GM21528 (cell line): Measurements from ENCODE around the gene KIF3C.
"Not testable (repeated sequence)": the region's sequence is repeated elsewhere in the genome, so short reads cannot be mapped to it uniquely, and the experiment has no call there.

ENCODE experiments used
- ATAC-seq: cut with Tn5 transposase; IDR thresholded peaks from one replicate; pipeline ENCODE4 v1.9.1; 2021; ENCODE audit warnings: mild to moderate bottlenecking, moderate library complexity; ENCODE audit not compliant: unreplicated experiment, low FRiP score

The KIF3C gene

DNA sequence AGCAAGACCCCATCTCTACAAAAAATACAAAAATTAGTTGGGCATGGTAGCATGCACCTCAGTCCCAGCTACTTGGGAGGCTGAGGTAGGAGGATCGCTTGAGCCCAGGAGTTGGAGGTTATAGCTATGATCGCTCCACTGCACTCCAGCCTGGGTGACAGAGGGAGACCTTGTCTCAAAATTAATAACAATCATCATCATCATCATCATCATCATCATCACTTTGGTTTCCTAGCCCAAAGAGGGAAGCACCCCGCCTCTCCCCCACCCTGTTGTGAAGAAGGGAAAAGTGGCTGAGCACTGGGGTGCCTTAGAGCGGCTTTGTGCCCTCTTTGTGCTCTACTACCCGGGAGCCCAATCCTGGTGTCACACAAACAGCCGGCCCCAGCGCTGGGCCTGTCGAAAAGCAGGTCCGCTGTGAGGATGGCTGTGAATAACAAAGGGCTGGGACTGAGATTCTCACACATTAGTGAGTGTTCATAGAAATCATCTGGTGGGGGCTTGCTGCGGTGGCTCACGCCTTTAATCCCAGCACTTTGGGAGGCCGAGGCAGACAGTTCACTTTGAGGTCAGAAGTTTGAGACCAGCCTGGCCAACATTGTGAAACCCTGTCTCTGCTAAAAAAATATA, 61.4 kb downstream of the KIF3C start:
- ATAC-seq = no peak

DNA sequence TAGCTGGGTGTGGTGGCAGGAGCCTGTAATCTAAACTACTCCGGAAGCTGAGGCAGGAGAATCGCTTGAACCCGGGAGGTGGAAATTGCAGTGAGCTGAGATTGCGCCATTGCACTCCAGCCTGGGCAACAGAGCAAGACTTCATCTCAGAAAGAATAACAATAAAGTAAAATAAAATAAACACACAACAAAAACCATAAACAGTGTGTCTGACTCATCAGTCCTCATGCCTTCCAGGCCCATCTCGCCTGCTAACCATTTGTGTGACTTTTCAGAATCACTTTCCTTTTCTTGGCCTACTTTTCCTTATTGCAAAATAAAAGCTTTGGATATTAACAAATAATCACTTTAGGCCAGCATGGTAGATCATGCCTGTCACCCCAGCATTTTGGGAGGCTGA, 62.0 kb downstream of the KIF3C start:
- ATAC-seq = no peak

DNA sequence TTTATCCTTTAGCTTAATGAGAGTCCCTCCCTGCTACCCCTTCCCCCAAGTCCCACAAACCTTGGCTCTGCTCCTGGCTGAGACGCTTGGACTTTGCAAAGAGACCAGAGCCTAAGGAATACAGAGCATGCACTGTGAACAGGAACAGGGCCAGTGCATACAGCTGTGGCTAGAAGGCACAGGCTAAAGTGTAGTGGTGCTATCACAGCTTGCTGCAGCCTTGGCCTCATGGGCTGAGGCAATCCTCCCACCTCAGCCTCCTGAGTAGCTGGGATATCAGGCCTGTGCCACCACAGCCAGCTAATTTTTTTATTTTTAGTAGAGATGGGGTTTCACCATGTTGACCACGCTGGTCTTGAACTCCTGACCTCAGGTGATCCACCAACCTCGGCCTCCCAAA, 64.5 kb downstream of the KIF3C start:
- no peak for ATAC-seq

DNA sequence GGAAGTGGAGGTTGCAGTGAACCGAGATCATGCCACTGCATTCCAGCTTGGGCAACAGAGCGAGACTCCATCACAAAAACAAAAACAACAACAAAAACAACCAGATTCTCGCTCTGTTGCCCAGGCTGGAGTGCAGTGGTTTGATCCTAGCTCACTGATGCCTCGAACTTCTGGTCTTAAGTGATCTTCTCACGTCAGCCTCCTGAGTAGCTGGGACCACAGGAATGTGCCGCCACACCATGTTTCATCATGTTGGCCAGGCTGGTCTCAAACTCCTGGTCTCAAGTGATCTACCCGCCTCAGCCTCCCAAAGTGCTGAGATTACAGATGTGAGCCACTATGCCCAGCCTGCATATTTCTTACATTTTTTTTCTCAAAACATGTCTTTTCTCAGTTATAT, 64.9 kb downstream of the KIF3C start:
- ATAC-seq = not testable (repeated sequence)

DNA sequence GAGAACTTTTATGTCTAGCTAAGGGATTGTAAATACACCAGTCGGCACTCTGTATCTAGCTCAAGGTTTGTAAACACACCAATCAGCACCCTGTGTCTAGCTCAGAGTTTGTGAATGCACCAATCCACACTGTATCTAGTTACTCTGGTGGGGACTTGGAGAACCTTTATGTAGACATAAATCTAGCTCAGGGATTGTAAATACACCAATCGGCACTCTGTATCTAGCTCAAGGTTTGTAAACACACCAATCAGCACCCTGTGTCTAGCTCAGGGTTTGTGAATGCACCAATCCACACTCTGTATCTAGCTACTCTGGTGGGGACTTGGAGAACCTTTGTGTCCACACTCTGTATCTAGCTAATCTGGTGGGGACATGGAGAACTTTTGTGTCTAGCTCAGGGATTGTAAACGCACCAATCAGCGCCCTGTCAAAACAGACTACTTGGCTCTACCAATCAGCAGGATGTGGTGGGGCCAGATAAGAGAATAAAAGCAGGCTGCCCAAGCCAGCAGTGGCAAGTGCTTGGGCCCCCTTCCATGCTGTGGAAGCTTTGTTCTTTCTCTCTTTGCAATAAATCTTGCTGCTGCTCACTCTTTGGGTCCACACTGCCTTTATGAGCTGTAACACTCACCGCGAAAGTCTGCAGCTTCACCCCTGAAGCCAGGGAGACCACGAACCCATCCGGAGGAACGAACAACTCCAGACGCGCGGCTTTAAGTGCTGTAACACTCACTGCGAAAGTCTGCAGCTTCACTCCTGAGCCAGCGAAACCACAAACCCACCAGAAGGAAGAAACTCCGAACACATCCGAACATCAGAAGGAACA, 66.1 kb downstream of the KIF3C start:
- ATAC-seq = not testable (repeated sequence)

DNA sequence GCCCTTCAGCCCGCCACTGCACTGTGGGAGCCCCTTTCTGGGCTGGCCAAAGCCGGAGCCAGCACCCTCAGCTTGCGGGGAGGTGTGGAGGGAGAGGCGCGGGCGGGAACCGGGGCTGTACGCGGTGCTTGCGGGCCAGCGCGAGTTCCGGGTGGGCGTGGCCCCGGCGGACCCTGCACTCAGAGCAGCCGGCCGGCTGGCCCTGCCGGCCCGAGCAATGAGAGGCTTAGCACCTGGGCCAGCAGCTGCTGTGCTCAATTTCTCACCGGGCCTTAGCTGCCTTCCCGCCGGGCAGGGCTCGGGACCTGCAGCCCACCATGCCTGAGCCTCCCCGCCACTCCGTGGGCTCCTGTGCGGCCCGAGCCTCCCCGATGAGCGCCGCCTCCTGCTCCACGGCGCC, 66.9 kb downstream of the KIF3C start:
- not testable (repeated sequence) for ATAC-seq

DNA sequence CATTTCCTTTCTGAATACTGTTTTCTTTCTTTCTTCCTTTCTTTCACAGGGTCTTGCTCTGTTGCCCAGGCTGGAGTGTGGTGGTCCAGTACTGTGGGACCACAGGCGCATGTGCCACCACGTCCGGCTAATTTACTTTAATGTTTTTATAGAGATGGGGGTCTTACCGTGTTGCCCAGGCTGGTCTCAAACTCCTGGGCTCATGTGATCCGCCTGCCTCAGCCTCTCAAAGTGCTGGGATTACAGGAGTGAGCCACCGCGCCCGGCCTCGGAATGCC, 68.7 kb downstream of the KIF3C start:
- ATAC-seq = not testable (repeated sequence)

DNA sequence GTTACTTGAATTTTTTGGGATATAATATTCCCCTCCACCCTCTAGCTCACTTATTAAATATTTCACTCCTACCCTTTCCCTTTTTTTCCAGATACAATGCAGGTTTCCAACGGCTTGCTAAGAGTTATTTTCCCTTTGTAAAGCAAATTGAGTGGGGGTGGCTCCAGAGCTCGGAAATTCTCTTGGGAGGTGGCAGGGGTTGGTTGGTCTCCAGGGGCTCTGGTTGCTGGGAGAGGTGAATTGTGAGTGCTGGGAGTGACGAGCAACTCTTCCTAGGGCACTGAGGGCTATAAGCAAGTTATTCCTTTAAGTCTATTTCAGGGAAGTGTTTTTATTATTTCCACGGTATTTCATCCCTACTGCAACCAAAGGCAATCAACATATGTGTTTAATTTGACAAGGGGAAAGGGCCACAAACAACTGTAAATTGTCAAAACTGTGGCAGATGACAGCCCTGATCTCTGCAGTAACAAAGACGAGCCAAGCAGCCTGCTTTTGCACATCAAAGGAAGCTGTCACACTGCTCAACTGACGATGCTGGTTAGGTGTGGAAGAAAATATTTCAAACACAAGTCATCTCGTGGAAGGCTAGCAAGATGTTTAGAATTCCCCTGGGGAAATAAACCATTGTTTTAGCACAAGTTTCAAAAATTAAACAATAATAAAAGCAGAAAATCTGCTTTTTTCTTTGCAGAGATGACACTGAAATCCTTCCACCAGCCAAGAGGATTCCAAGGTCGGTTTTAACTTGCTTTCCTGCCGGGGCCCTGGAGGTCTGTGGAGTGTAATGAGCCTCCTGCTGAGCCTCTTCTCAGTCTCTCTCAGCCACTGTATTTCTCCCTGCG, 69.2 kb downstream of the KIF3C start:
- no peak for ATAC-seq

DNA sequence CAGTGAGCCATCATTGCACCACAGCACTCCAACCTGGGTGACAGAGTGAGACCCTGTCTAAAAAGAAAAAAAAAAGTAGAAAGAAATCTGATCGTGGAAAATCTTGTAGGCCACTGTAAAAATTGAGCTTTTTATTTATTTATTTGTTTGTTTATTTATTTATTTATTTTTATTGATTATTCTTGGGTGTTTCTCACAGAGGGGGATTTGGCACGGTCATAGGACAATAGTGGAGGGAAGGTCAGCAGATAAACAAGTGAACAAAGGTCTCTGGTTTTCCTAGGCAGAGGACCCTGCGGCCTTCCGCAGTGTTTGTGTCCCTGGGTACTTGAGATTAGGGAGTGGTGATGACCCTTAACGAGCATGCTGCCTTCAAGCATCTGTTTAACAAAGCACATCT, 72.7 kb downstream of the KIF3C start:
- not testable (repeated sequence) for ATAC-seq

DNA sequence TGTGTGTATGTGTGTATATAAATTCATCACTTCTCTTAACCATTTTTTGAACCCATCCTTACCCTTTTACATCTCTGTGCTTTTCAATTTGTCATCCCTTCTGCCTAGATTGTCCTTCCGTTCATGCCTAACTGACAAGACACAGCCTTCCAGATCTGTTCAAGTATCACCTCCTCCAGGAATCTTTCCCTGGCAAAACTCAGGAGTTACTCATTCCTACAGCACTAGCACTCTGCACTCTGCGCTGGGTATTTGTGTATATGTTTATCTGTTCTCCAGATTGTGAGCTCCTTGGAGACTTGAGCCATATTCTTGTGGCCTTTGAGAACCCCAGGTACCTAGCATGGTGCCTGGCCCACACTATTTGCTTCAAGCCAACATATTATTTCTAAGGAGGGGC, 77.2 kb downstream of the KIF3C start:
- no peak for ATAC-seq

DNA sequence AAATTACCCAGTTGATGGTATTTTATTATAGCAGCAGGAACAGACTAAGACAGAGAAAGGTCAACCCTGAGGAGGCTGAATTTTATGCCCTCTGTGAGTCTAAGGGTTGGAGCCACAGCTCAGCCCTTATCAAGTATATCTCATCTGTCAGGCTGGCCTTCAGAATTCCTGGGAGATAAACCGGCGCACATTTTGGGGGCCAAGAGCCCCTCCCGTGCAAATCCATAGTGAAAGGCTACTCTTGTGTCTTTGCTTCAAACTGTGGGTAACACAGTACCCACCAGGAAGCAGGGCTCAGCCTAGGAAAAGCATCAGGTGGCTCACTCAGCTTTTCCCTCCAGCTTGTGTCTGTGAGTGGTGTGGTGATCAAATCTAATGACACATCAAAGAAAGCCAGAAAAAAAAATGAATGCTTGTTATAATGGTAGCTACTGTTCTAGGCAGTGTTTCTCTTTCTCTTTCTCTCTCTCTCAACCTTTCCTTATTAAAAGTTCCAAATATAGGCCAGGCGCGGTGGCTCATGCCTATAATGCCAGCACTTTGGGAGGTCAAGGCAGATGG, 79.0 kb downstream of the KIF3C start:
- ATAC-seq = no peak

DNA sequence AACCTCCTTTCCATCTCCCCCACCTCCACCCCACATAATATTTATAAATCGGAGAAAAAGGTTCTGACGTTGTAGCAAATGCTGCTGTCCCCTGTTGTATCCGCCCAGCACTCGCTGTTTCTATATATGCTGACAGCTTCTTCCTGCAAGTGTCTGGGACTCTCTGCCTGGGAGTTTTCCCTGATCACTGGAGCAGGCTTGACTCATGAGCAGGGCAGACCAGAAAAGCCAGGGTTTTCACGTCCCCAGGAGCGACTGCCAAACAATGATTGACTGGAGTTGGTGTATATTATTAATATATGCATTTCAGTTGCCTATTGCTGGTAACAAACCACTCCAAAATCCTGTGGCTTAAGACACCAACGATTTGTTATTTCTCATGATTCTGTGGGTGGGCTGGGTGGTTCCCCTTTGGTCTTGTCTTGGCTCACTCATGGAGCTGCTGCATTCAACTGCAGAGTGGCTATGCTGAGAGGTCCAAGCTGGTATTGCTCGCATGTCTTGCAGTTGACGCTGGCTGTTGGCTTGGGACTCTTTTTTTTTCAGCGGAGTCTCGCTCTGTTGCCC, 82.8 kb downstream of the KIF3C start:
- ATAC-seq = no peak

DNA sequence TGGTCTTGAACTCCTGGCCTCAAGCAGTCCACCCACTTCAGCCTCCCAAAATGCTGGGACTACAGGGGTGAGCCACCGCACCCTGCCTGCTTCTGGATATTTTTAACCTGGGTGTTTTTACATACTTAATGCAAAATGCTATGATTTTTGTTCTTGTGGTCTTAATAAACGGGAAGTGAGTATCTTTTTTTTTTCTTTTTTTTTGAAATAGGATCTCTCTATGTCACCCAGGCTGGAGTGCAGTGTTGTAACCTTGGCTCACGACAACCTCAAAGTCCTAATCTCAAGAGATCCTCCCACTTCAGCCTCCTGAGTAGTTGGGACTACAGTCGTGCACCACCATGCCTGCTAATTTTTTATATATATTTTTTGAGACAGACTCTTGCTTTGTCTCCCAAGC, 84.8 kb downstream of the KIF3C start:
- no peak for ATAC-seq

DNA sequence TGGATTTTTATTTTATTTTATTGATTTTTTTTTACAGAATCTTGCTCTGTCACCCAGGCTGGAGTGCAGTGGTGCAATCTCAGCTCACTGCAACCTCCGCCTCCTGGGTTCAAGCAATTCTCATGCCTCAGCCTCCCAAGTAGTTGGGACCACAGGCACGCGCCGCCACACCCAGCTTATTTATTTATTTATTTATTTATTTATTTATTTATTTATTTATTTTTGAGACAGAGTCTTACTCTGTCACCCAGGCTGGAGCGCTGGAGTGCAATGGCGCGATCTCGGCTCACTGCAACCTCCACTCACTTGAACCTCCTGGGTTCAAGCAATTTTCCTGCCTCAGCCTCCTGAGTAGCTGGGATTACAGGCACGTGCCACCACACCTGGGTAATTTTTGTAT, 86.0 kb downstream of the KIF3C start:
- ATAC-seq = not testable (repeated sequence)

DNA sequence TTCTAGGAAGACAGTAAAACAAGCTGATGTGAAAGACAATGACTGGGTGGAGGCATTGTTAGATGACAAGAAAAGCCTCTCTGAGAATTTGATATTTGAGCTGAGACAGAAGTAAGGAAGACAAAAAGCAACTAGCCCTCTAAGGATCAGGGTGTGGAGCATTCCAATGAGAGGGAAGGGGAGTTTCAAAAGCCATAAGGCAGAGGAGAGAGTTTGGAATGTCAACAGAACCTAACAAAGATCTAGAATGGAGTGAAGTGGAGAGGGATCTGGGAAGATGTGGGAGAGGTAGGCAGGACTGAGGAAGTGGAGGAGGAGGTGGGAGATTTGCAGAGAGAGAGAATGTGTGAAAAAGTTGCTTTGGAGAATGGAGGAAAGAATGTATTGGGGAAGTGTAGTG, 86.7 kb downstream of the KIF3C start:
- no peak for ATAC-seq

DNA sequence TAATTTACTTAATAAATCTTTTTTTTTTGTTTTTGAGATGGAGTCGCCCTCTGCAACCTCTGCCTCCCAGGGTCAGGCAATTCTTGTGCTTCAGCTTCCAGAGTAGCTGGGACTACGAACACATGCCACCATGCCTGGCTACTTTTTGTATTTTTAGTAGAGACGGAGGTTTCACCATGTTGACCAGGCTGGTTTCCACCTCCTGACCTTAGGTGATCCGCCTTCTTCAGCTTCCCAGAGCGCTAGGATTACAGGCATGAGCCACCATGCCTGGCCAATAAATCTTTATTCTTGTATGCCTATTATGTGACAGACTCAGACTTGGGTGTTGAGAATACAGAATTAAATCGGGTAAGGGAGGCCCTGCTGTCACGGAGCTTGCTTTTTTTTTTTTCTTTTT, 87.3 kb downstream of the KIF3C start:
- ATAC-seq = no peak

DNA sequence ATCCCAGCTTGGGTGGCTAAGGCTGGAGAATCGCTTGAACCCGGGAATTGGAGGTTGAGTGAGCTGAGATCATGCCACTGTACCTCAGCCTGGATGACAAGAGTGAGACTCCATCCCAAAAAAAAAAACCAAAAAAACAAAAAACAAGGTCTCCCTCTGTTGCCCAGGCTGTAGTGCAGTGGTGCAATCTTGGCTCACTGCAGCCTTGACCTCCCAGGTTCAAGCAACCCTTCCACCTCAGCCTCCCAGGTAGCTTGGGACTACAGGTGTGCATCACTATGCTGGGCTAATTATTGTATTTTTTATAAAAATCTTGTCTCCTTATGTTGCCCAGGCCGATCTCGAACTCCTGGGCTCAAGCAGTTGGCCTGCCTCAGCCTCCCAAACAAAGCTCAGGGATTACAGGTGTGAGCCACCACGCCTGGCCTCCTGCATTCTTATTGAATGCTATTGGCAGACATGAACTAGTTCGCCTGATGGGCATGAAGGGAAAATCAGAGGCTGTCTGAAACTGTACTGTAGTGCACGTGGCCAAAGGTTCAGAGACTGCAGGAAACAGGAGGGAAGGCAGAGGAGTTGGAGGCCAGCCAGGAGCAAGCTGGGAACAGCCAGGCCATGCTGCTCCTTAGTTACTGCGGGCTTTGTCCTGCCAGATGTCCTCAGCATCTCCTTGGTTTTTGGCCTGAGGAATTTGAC, 88.0 kb downstream of the KIF3C start:
- no peak for ATAC-seq

DNA sequence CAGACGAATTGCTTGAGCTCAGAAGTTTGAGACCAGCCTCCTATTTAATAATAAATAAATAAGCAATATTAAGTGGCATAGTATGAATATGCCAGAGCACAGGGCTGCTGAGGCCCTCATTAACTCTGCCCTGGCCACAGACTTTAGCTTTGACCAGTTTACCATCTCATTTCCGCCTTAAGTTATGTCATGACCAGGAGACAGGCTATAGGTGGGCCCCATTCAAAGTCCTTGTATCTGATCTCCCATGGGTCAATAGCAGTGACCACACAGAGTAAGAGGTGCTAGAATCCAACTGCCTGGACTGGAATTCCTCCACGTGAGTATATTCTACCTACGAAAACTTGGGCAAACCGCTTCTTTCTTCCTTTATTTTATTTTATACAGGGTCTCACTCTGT, 90.6 kb downstream of the KIF3C start:
- no peak for ATAC-seq

DNA sequence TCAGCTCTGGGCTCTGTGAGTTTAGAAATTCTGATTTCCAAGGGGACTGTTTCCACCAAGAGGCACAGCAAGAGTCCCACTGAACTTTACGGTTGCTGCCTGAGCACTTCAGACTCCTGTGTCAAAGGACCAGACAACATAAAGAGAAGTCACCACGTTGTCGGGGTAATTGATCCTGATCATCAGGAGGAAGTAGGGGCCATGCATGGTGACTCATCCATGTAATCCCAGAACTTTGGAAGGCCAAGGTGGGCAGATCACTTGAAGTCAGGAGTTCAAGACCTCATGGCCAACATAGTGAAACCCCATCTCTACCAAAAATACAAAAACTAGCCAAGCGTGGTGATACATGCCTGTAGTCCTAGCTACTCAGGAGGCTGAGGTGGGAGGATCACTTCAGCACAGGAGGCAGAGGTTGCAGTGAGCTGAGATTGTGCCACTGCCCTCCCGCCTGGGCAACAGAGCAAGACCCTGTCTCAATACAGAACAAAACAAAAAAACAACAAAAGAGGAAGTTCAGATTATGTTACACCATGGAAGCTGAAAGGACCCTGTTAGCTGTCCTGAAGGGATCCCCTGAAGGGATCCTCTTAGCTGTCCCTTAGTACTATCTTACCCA, 94.6 kb downstream of the KIF3C start:
- ATAC-seq = no peak

DNA sequence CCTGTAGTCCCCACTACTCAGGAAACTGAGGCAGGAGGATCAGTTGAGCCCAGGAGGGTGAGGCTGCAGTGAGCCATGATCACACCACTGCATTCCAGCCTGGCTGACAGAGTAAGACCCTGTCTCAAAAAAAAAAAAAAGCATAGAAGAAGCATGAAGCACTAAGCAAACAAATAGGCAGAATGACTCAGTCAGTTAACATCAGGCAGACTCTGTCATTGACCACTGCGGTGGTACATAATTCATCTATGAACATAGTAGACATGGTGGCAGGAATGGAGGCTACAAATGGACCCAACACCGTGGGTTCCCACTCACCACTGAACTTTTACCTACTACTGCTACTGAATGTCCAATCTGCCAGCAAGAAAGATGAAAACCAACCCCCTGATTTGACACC, 96.4 kb downstream of the KIF3C start:
- no peak for ATAC-seq
